ENCODE data around the gene ATG101.

ATG101 gene

GRCh38 chr12:52041035-52041434 is 28.7 kb upstream of the ATG101 start:
- in situ Hi-C loops (cut with HindIII; ENCODE audit: low sequenced_read_pairs) = no loop called here

- in situ Hi-C loops (cut with HindIII; ENCODE audit: low sequenced_read_pairs) = no loop called here
Observed at GRCh38 chr12:52041695-52042123, 28.1 kb upstream of the ATG101 start.

GRCh38 chr12:52042706-52043385 is 26.9 kb upstream of the ATG101 start:
- in situ Hi-C loops (cut with HindIII; ENCODE audit: low sequenced_read_pairs) = no loop called here

- in situ Hi-C loops (cut with HindIII; ENCODE audit: low sequenced_read_pairs) = no loop called here
Observed at GRCh38 chr12:52043386-52044212, 26.2 kb upstream of the ATG101 start.

- in situ Hi-C loops (cut with HindIII; ENCODE audit: low sequenced_read_pairs) = no loop called here
Observed at GRCh38 chr12:52044292-52044983, 25.3 kb upstream of the ATG101 start.

GRCh38 chr12:52045794-52046199 is 24.0 kb upstream of the ATG101 start:
- in situ Hi-C loops (cut with HindIII; ENCODE audit: low sequenced_read_pairs) = no loop called here

- in situ Hi-C loops (cut with HindIII; ENCODE audit: low sequenced_read_pairs) = no loop called here
Observed at GRCh38 chr12:52046859-52047258, 22.9 kb upstream of the ATG101 start.

- in situ Hi-C loops (cut with HindIII; ENCODE audit: low sequenced_read_pairs) = no loop called here
Observed at GRCh38 chr12:52049286-52049685, 20.5 kb upstream of the ATG101 start.

- in situ Hi-C loops (cut with HindIII; ENCODE audit: low sequenced_read_pairs) = no loop called here
Observed at GRCh38 chr12:52049688-52050087, 20.1 kb upstream of the ATG101 start.

GRCh38 chr12:52050116-52050757 is 19.5 kb upstream of the ATG101 start:
- in situ Hi-C loops (cut with HindIII; ENCODE audit: low sequenced_read_pairs) = no loop called here

- in situ Hi-C loops (cut with HindIII; ENCODE audit: low sequenced_read_pairs) = no loop called here
Observed at GRCh38 chr12:52050758-52051541, 18.8 kb upstream of the ATG101 start, which contains the start of gene NR4A1. Gene NR4A1, plus strand, starts transcription at chr12:52051442. Its CDS starts 2,887 bp downstream, at chr12:52054329.

GRCh38 chr12:52052468-52053186 is 17.2 kb upstream of the ATG101 start:
- in situ Hi-C loops (cut with HindIII; ENCODE audit: low sequenced_read_pairs) = no loop called here

GRCh38 chr12:52053536-52054209 is 16.1 kb upstream of the ATG101 start:
- in situ Hi-C loops (cut with HindIII; ENCODE audit: low sequenced_read_pairs) = no loop called here

- in situ Hi-C loops (cut with HindIII; ENCODE audit: low sequenced_read_pairs) = no loop called here
Observed at GRCh38 chr12:52054231-52054832, 15.4 kb upstream of the ATG101 start.

GRCh38 chr12:52054833-52055730 is 14.7 kb upstream of the ATG101 start:
- in situ Hi-C loops (cut with HindIII; ENCODE audit: low sequenced_read_pairs) = no loop called here

- in situ Hi-C loops (cut with HindIII; ENCODE audit: low sequenced_read_pairs) = no loop called here
Observed at GRCh38 chr12:52055731-52056711, 13.8 kb upstream of the ATG101 start.

Data from DLD1 (cell line).